ENCODE results near the gene MED29. TPM values are rescaled to one million over a fixed set of nuclear protein-coding genes. Genes with fewer than 3 reads are reported as not detected.

Gene MED29
- total and polyA plus RNA-seq, 2 experiments from 2014 or later, result 43.8 to 59.6 TPM

DNA sequence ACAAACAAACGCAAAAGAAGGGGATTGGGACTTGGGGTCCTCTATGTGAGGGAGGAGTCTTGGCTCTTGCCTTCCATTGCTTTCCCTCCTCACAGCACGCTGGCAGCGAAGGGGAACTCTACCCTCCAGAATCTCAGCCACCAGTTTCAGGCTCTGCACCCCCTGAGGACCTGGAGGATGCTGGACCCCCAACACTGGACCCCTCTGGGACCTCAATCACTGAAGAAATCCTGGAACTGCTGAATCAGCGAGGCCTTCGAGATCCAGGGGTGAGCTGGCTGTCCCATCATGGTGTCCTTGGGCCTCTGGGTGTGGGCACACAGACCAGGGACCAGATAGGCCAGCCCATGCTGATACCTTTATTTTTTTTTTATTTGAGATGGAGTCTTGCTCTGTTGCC lies 30.8 kb downstream of the MED29 start:
- Histone ChIP-seq H3K36me3 (peaks cover 54% of the 10 kb centered on the region), H3K27me3 (no peaks in the 10 kb centered on the region), H3K9me3 (ENCODE audit: low read depth) (no peaks in the 10 kb centered on the region), H3K4me1 (ENCODE audit: low read depth) (no peaks in the 10 kb centered on the region), H3K27ac (no peak overlapping the region), H3K4me3 (no peak overlapping the region)
- DNase-seq (ENCODE audit: low read depth in 1 of 2, low spot score in 1 of 2), result no peak
- TF ChIP-seq, protein P1, sequence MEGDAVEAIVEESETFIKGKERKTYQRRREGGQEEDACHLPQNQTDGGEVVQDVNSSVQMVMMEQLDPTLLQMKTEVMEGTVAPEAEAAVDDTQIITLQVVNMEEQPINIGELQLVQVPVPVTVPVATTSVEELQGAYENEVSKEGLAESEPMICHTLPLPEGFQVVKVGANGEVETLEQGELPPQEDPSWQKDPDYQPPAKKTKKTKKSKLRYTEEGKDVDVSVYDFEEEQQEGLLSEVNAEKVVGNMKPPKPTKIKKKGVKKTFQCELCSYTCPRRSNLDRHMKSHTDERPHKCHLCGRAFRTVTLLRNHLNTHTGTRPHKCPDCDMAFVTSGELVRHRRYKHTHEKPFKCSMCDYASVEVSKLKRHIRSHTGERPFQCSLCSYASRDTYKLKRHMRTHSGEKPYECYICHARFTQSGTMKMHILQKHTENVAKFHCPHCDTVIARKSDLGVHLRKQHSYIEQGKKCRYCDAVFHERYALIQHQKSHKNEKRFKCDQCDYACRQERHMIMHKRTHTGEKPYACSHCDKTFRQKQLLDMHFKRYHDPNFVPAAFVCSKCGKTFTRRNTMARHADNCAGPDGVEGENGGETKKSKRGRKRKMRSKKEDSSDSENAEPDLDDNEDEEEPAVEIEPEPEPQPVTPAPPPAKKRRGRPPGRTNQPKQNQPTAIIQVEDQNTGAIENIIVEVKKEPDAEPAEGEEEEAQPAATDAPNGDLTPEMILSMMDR (IDR thresholded peaks at IDR 0.05; ENCODE audit: low read depth, low read length), result no peak

DNA sequence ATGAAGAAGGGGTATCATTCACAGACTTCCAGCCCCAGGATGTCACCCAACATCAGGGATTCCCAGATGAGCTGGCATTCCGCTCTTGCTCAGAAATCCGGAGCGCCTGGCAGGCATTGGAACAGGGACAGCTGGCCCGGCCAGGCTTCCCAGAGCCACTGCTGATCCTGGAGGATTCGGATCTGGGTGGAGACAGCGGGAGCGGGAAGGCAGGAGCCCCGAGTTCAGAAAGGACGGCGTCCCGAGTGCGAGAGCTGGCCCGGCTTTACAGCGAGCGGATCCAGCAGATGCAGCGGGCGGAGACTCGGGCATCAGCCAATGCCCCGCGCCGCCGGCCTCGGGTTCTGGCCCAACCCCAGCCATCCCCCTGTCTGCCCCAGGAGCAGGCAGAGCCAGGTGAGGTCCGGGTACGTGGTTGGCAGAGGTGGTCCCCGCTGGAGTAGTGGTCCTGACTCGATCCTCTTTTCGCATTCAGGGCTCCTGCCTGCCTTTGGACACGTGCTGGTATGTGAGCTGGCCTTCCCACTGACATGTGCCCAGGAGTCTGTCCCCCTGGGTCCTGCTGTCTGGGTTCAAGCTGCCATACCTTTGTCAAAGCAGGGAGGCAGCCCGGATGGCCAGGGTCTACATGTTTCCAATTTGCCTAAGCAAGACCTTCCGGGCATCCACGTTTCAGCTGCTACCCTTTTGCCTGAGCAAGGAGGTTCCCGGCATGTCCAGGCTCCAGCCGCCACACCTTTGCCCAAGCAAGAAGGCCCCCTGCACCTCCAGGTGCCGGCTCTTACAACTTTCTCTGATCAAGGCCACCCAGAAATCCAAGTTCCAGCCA lies 32.3 kb downstream of the MED29 start:
- DNase-seq (ENCODE audit: low read depth in 1 of 2, low spot score in 1 of 2), result no peak

DNA sequence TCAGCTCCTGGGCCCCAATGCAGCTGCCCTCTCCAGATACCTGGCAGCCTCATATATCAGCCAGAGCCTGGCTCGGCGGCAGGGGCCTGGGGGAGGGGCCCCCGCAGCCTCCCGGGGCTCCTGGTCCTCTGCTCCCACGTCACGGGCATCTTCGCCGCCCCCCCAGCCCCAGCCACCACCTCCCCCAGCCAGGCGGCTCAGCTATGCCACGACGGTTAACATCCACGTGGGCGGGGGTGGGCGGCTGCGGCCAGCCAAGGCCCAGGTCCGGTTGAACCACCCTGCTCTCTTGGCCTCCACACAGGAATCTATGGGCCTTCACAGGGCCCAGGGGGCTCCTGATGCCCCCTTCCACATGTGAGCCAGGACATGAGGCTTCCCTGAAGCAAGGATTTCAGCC lies 33.8 kb downstream of the MED29 start:
- Histone ChIP-seq H3K4me1 (ENCODE audit: low read depth) (peaks cover 10% of the 10 kb centered on the region), H3K4me3 (no peak overlapping the region), H3K27me3 (no peaks in the 10 kb centered on the region), H3K27ac (no peak overlapping the region), H3K36me3 (peaks cover 30% of the 10 kb centered on the region), H3K9me3 (ENCODE audit: low read depth) (no peaks in the 10 kb centered on the region)
- TF ChIP-seq, protein P1 (IDR thresholded peaks at IDR 0.05; ENCODE audit: low read depth, low read length), result no peak
- DNase-seq (ENCODE audit: low read depth in 1 of 2, low spot score in 1 of 2), result no peak

More for the DNA sequence above, 32.3 kb downstream of the MED29 start:
- peak overlapping the region; percentile 28 for H3K27ac ChIP-seq
- H3K36me3 ChIP-seq, result peaks cover 39% of the 10 kb centered on the region
- no peak overlapping the region for H3K4me3 ChIP-seq
- TF ChIP-seq, protein P1 (IDR thresholded peaks at IDR 0.05; ENCODE audit: low read depth, low read length), result no peak
- H3K4me1 ChIP-seq (ENCODE audit: low read depth), result peaks cover 3% of the 10 kb centered on the region
- H3K27me3 ChIP-seq, result no peaks in the 10 kb centered on the region
- H3K9me3 ChIP-seq (ENCODE audit: low read depth), result no peaks in the 10 kb centered on the region

DNA sequence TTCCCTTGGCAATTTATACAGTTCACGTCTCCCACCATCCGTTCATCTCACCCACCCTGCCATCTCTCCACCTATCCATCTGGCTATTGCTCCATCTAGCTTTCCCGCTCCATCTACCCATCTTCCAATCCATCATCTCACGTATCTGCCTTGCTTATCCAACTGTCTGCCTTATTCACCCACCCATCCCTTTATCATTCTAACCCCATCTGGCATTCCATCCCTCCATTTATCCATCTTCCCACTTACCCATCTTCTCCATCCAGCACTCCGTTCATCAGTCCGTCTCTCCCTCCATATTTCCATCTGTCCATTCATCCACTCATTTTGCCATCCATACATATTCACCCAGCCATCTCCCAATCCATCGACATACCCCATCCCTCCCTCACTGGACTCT lies 34.6 kb downstream of the MED29 start:
- H3K36me3 ChIP-seq, result peaks cover 22% of the 10 kb centered on the region
- TF ChIP-seq, protein P1 (IDR thresholded peaks at IDR 0.05; ENCODE audit: low read depth, low read length), result no peak
- no peak overlapping the region for H3K27ac ChIP-seq
- peaks cover 10% of the 10 kb centered on the region for H3K4me1 ChIP-seq (ENCODE audit: low read depth)
- DNase-seq (ENCODE audit: low read depth in 1 of 2, low spot score in 1 of 2), result no peak
- no peaks in the 10 kb centered on the region for H3K9me3 ChIP-seq (ENCODE audit: low read depth)
- no peak overlapping the region for H3K4me3 ChIP-seq
- H3K27me3 ChIP-seq, result no peaks in the 10 kb centered on the region

DNA sequence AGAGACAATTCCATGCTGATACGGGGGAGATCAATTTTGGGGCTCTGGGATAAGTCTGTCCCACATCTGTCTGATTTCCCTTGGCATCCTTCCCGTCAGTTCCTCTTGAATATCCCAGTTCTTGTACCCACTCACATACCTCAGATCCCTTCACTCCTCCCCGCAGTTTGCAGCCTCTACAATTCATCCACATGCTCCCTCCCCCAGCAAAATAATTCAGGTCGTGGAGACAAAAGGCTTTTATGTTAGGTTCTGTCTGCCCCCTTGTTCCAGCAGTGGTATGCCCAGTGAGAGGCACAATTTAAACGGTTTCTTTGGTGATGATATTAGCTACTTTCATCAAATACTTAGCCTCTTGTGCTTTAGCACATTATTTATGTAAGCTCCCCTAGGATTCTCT lies 35.0 kb downstream of the MED29 start:
- TF ChIP-seq, protein P1 (IDR thresholded peaks at IDR 0.05; ENCODE audit: low read depth, low read length), result no peak
- peak overlapping the region; percentile 43 for H3K27ac ChIP-seq
- no peaks in the 10 kb centered on the region for H3K27me3 ChIP-seq
- H3K4me1 ChIP-seq (ENCODE audit: low read depth), result peaks cover 10% of the 10 kb centered on the region
- H3K36me3 ChIP-seq, result peaks cover 18% of the 10 kb centered on the region
- no peak for DNase-seq (ENCODE audit: low read depth in 1 of 2, low spot score in 1 of 2)
- no peak overlapping the region for H3K4me3 ChIP-seq
- no peaks in the 10 kb centered on the region for H3K9me3 ChIP-seq (ENCODE audit: low read depth)
